Measurements from ENCODE around the gene DHH.

DHH gene

DNA sequence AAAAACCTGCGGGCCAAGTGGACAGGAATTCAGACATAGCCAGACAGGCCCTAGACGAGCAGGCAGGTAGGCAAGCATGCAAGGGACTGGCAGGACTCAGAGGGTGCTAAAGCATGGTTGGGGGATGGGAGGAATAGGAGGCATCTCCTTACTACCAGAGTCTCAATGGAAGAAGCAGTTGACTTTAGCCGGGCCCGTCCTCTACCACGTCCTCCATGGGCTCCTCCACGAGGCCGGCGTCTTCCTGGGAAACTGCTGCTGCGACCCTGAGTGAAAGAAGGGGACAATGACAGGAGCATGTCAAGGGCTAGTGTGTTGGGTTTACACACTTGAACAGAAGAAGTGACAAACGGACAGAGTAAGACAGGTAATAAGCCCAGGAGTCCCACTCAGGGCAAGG lies 45.6 kb downstream of the DHH start:
- no peak for DNase-seq

DNA sequence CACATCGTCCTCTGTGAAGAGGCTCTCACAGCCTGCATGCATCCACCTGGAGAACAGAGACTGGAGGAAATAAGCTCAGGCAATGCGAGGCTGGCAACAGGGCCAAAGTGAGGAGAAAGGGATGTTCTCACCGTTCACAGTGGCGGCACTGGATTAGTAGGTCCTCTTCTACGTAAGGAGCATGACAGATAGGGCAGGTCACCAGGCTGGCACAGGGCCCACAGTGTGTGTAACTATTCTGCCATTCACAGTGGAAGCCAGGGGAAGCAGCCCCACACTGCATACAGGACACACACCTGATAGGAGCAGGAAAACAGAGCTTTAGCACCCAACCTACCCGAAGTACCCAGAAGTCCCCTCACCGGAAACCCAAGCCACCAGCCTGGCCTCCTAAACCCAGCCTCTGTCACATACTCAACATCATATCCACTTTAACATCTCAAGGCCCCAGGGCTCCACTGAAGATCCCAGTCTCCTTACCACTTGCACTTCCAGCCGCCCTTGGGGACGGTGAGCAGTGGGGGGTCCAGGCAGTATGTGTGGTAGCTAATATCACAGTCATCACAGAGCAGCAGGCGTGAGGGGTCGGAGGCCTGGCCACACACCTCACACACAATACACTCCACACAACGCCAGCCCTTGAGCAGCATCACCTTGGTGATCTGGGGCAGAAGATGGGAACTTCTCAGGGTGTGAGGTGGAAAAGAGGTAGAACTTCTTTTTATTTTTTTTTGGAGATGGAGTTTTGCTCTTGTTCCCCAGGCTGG lies 48.3 kb downstream of the DHH start:
- DNase-seq: no peak

DNA sequence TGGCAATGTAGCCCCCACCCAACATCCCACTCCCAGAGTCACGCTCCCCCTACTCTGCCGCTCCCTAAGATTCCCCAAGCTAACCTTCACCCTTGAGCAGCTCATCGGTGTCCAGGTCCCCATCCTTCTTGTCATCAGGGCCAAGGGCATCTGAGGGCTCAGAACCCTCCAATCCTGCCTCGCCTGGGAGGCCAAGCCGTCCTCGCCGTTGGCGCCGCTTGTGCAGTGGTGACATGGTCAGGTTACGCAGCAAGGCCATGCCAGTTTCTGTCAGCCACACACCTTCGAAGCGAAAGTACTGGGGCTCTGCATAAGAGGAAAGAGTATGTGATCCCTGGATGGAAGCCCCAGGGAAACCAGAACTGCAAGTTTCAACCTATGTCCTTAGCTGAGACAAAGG lies 49.9 kb downstream of the DHH start:
- no peak for DNase-seq

DNA sequence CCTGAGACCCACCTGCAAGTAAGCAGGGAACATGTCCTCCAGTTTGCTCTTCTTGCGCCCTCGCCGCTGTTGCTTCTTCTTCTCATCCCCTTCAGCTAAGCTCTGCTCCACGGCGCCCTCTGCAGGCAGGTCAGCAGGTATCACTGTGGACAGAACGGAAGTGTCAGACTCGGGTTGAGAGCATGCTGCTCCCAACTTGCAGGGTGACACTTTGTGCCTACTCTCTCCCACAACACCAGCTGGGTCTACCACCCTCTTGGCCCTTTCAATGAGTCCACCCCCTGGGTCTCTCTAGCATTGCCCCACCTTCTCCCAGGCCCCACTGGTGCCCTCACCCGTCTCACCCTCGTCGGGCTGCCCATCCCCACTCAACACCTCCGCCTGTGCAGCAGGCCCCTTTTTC lies 50.7 kb downstream of the DHH start:
- DNase-seq: no peak

DNA sequence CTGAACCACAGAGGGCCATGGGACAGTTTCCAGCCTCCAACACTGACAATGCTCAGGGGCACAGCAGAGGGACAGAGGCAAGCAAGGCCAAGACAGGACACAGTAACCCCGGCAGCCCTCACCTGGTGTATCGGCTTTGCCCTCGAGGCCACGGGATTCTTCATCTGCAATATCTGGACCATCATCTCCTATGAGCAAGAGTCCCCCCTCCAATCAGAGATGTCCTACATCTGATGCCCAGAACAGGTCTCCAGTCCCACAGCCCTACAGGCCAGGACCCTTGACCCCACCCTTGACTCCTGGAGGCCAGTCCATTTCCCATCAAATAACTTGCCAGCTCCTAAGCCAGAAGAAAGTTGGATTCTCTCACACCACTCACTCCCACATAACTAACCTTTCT lies 51.4 kb downstream of the DHH start:
- no peak for DNase-seq

DNA sequence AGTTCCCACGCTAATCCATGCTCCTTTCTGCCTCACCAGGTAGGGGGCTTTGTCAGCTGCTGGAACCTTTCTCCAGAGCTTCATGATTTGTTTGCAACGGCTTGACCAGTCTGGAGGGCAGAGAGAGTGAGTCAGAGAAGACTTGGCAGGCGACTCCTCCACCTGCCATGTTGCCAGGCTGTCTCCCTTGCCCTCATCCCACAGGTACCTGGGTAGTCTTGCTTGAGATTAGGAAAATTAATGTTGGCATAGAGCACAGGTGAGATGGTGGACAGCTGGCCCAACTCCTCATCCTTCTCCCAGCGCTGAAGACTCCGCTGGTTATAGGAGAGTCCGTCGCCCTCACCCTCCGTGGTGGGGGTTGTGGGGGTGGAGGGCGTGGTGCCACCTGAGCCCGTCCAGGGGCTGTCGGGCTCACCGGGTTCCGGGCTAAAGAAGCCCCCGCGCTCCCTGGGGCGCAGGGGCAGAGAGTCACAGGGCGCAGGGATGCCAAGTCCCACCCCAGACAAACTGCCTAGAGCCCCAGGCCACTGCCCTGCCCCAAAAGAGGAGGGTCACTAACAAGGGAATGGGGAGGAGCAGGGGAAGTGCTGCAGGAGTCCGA lies 52.6 kb downstream of the DHH start:
- DNase-seq: no peak

DNA sequence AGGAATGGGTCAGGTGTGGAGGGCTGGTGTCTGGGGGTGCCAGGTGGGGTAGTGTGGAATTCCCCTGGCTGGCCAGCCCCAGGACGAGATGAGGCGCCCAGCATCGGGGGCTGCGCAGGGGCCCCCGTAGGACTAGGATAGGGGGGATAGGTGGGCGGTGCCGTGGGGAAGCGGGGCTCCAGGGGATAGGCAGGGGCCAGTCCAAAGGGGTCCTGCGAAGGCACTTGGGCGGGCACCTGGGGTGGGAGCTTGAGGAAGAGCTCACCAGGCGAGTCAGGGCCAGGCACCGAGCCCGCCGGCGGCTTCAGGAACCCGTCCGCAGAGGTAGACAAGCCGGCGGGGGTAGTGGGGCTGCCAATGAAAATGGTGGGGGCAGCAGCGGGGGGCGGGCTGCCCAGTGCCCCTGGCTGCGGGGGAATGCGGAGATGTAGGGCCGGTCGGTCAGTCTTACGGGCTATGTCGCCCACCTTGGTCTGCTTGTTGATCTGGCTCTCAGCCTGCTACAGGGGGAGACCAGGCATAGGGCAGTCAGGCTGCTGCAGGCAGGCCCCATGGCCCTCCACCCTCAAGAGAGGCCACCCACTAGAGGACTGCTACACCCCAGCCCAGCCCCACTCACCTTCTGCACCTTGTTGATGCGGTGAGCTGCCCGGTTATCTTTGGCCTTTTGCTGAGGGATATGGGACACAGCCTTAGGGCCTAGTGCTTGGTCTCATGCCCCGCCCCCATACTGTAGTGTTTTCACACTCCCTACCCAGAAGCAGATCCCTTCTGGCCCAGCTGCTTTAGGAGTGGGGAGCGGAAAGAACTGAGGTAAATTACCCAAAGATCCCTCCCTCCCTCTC lies 53.3 kb downstream of the DHH start:
- no peak for DNase-seq

DNA sequence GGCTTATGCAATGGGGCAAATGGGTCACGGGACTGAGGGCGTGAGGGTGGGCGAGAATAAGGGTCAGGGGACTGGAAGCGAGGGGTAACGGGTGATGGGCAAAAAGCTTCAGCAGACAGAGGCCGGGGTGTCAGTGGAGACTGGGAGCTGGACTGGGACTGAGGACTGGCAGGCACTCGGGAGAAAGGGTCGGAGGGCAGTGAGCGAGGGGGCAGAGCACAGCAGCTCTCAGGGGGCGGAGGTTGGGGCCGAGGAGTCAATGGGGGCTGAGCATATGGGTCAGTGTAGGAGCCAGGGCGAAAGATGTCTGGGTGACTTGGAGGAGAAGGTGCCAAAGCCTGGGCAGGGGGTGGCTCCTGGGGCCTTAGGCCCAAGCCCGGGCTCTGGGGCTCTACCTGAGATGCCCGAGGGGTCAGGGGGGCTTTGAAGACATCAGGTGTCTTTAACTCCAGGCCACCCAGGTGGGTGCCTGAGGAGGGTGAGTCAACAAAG lies 54.2 kb downstream of the DHH start:
- no peak for DNase-seq

DNA sequence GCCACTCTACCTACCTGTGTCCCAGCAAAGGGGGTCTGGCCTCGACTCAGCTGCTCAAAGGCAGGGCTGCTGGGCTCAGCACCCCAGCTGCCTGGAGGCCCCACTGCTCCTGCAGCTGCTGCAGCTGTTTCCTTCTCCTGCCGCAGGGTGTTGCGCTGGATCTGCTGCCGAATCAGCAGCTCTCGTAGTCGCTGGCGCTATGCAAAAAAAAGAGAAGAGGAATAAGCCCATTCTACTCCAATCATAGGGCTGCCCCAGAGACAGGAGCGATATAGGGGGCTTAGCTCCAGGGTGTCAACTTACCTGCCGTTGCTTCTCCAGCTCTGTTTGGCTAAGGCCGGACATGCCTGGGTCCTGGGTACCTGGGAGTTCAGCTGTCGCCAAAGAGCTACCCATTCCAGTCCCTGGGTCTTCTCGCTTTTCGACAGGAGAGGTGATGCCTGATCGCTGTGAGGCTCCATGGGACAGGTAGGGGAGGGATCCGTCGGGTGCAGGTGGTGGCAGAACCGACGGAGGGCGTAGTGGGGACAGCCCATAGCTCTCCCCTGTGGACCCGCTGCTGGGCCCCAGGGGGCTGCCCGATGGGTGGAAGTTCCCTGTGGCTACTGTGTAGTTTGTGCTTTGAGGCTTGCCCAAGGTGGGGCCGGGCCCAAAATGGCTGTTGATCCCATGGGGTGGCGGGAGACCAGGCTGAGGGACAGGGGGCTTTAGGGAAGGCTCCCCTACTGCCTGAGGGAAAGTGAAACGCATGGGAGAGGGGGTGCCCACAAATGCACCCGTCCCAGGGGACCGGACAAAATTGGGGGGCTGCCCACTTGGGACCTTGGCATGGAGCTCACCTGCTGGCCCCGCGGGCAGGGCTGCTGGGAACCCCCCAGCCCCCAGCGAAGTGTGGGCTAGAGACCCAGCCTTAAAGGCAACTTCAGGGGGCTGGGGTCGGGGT lies 54.9 kb downstream of the DHH start:
- DNase-seq: no peak

DNA sequence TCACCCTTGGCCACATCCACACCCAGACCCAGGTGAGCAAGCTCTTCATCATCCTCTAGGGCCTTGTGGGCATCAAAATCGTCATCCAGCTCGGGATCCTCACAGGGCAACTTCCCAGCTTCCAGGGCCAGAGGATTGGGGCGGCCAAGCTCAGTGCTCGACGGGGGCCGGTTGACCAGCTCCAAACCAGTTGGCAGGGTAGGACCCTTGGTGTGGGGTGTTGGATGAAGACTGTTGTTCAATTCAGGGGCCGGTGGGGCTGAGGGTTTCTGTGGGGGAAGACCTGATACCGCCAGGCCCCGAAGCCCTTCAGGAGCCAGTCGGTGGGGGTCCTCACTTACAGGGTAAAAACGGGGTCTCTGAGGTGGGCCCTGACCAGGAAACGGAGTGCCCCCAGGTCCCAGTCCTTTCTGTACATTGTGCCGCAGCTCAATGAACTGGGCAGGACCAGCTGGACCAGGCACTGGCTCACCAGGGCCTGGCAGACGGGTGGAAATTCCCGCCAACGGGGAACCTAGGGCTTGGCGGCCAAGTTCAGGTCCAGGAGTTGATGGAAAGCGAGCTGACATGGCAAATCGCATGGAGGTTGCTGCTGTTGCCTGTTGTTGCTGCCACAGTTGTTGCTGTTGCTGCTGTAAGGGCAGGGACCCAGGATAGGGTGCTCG lies 56.2 kb downstream of the DHH start:
- DNase-seq: no peak

DNA sequence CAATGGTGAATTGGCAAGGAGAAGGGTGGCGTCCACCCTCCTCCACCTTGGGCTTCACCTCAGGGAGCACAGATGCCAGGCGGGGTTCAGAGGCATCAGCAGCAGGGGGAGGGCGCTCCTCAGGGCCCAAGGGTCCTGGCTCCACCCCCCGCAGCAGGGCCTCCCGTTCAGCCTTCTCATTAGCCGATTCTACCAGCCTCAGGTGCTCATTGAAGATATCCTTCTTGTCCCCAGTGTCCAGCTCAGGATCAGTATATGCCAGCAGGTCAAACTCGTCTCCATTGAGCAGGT lies 56.7 kb downstream of the DHH start:
- DNase-seq: no peak

DNA sequence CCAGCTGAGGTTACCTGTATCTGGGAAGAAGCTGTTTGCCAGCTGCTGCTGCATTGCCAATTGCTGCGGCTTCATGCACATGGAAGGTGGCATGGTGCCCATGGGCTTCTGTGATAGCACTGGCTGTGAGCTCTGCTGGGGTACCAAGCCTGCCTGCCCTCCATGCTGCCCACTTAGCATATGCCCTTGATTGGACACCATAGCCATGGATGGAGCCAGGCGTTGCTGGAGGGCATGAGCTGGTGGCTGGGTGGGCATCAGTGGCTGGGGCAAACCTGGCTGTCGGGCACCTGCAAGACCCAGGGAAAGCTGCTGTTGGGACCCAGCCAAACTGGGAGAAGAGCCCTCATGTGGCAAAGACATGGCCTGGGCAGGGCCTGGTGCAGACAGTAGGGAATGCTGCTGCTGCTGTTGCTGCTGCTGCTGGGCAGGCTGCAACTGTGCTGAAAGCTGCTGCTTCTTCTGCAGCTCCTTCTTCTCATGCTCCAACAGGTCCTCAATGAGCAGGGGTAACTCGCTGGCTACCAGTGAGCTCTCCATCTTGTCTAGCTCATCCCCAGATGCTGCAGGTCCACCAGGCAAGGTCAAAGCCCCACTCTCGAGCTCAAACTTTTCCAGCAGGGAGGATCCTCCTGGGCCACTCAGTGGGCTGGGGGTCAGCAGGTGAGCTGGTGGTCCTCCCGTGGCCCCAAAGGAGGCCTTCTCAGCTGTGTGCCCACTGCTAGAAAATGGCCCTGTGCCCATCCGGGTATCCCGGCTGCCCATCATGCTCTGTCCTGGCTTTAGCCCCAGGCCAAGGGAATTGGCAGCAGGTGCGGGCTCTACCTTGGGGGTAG lies 57.3 kb downstream of the DHH start:
- no peak for DNase-seq

Data from NCI-H2029 treated with DMSO at 0.1 percent for 48 hours (cell line).